ENCODE results near the gene TRPM6.
A peak's percentile ranks its signal among the peaks of the same experiment; 100 is the strongest.

The TRPM6 gene

DNA sequence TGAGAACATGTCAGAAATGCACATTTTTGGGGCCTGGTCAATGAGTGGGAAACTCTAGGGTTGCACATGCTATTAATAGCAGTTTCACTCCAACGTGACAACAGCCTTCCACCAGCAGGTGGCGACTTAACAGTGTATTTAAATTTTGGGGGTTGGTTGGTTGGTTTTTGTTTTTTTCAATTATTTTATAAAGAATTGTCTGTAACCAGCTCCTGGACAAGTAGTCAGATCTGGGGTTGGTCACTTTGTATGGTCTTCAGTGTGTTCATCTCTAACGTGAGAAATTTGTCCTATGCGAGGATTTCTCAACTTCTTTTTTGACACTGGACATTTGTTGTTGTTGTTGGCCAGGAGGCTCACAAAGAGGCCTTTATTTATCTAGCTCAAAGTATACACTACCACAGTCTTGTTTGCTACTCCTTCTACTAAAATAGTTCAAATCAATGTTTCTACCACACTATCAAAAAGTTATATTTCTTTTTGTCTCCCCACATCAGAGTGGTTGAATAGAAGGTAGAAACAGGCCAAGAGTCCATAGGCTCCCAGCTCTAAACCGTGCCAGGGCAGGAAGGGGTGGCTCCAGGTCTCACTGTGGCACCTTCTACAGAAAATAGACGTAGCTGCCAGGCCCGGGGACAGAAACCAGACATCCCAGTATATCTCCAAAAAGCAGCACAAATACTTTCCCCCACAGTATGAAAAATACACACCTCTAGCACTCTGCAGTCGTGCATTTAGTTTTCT lies 110.4 kb downstream of the TRPM6 start:
- Histone ChIP-seq H3K27me3 (ENCODE audit: control insufficient read depth, low read length) (peaks cover 5% of the 10 kb centered on the region; the same call in 1 of the 2 replicates), H3K4me1 (ENCODE audit: control insufficient read depth, low read length) (no peaks in the 10 kb centered on the region), H3K4me3 (ENCODE audit: low read length) (no peak overlapping the region), H3K36me3 (ENCODE audit: control insufficient read depth, low read length) (no peaks in the 10 kb centered on the region), H3K4me2 (ENCODE audit: low read length) (no peak overlapping the region), H3K79me2 (ENCODE audit: control insufficient read depth, low read length) (no peaks in the 10 kb centered on the region), H3F3A (ENCODE audit: control insufficient read depth, insufficient read depth) (no peaks in the 10 kb centered on the region), H3K9me2 (replicated peaks; ENCODE audit: control insufficient read depth, low read length) (no peaks in the 10 kb centered on the region), H4K20me1 (ENCODE audit: control insufficient read depth, insufficient read depth, low read depth, low read length) (no peaks in the 10 kb centered on the region), H3K9me3 (ENCODE audit: control insufficient read depth, insufficient read depth, low read length) (no peaks in the 10 kb centered on the region), H3K27ac (ENCODE audit: low read depth, low read length) (no peak overlapping the region)
- TF ChIP-seq, protein P1, sequence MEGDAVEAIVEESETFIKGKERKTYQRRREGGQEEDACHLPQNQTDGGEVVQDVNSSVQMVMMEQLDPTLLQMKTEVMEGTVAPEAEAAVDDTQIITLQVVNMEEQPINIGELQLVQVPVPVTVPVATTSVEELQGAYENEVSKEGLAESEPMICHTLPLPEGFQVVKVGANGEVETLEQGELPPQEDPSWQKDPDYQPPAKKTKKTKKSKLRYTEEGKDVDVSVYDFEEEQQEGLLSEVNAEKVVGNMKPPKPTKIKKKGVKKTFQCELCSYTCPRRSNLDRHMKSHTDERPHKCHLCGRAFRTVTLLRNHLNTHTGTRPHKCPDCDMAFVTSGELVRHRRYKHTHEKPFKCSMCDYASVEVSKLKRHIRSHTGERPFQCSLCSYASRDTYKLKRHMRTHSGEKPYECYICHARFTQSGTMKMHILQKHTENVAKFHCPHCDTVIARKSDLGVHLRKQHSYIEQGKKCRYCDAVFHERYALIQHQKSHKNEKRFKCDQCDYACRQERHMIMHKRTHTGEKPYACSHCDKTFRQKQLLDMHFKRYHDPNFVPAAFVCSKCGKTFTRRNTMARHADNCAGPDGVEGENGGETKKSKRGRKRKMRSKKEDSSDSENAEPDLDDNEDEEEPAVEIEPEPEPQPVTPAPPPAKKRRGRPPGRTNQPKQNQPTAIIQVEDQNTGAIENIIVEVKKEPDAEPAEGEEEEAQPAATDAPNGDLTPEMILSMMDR (IDR thresholded peaks at IDR 0.05; ENCODE audit: low read depth, low read length, poor library complexity, severe bottlenecking) = peak; percentile 76
- TF ChIP-seq EZH2phosphoT487 (IDR thresholded peaks at IDR 0.05; ENCODE audit: borderline replicate concordance, low read length) = no peak

DNA sequence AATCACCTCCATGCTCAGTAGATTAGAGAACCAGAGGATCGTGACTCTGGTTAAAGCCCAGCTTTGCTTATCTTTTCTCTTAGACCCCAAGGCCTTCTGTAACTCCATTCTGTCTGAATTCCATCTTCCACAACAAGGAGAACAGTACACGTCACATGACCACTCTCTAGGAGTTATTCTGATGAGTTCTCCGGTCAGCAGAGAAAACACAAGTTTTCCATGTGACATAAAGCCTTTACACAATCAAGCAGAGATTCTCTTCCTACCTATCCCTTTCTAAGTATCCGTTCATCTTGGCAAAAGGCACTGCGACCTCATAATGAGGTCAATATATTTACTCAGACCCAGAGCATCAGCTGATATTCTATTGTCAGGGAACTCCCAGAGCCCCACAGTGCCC lies 112.3 kb downstream of the TRPM6 start:
- Histone ChIP-seq H3F3A (ENCODE audit: control insufficient read depth, insufficient read depth) (no peaks in the 10 kb centered on the region), H3K79me2 (ENCODE audit: control insufficient read depth, low read length) (no peaks in the 10 kb centered on the region)

DNA sequence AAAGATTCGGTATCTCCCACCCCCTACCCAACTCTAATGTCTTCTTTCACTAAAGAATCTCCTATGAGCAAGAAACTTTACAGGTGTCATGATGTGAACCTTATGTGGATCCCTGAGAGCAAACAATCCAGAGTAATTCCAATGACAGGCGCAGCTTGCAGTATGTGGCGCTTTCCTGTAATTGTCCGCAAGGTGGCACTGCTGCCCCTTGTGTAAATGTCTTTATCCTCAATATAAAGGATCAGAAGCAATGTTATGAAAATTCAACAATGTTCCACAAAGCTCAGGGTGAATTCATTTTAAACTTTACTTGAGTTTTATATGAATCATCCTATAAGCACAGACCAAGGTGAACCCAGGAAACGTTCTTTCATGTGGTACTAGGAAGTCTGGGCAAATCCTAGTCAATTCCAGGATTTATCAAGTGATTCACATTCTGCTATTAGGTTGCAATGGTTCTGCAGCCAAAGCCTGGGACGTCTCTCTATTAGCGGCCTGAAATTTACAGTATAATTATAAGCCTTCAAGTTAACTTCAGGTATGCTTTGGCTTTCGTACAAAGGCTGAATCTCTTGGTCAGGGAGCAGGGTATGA lies 113.7 kb downstream of the TRPM6 start:
- H3K79me2 ChIP-seq (ENCODE audit: control insufficient read depth, low read length) = no peaks in the 10 kb centered on the region
- no peaks in the 10 kb centered on the region for H3K4me1 ChIP-seq (ENCODE audit: control insufficient read depth, low read length)
- no peaks in the 10 kb centered on the region for H3K36me3 ChIP-seq (ENCODE audit: control insufficient read depth, low read length)
- H3K4me2 ChIP-seq (ENCODE audit: low read length) = no peak overlapping the region
- TF ChIP-seq EZH2phosphoT487 (IDR thresholded peaks at IDR 0.05; ENCODE audit: borderline replicate concordance, low read length) = no peak
- TF ChIP-seq, protein P1 (IDR thresholded peaks at IDR 0.05; ENCODE audit: low read depth, low read length, poor library complexity, severe bottlenecking) = peak; percentile 88
- no peaks in the 10 kb centered on the region for H3F3A ChIP-seq (ENCODE audit: control insufficient read depth, insufficient read depth)
- no peak overlapping the region for H3K27ac ChIP-seq (ENCODE audit: low read depth, low read length)
- H4K20me1 ChIP-seq (ENCODE audit: control insufficient read depth, insufficient read depth, low read depth, low read length) = no peaks in the 10 kb centered on the region
- H3K27me3 ChIP-seq (ENCODE audit: control insufficient read depth, low read length) = peaks cover 3% of the 10 kb centered on the region; the same call in 1 of the 2 replicates
- no peak overlapping the region for H3K4me3 ChIP-seq (ENCODE audit: low read length)
- H3K9me2 ChIP-seq (replicated peaks; ENCODE audit: control insufficient read depth, low read length) = no peaks in the 10 kb centered on the region
- no peaks in the 10 kb centered on the region for H3K9me3 ChIP-seq (ENCODE audit: control insufficient read depth, insufficient read depth, low read length)

More for the DNA sequence above, 112.3 kb downstream of the TRPM6 start:
- Histone ChIP-seq H3K4me2 (ENCODE audit: low read length) (no peak overlapping the region), H3K4me3 (ENCODE audit: low read length) (no peak overlapping the region), H3K4me1 (ENCODE audit: control insufficient read depth, low read length) (no peaks in the 10 kb centered on the region), H3K27me3 (ENCODE audit: control insufficient read depth, low read length) (peaks cover 6% of the 10 kb centered on the region; the same call in 1 of the 2 replicates), H3K9me3 (ENCODE audit: control insufficient read depth, insufficient read depth, low read length) (no peaks in the 10 kb centered on the region), H3K27ac (ENCODE audit: low read depth, low read length) (no peak overlapping the region), H3K36me3 (ENCODE audit: control insufficient read depth, low read length) (no peaks in the 10 kb centered on the region), H3K9me2 (replicated peaks; ENCODE audit: control insufficient read depth, low read length) (no peaks in the 10 kb centered on the region), H4K20me1 (ENCODE audit: control insufficient read depth, insufficient read depth, low read depth, low read length) (no peaks in the 10 kb centered on the region)
- no peak for TF ChIP-seq EZH2phosphoT487 (IDR thresholded peaks at IDR 0.05; ENCODE audit: borderline replicate concordance, low read length)
- TF ChIP-seq, protein P1 (IDR thresholded peaks at IDR 0.05; ENCODE audit: low read depth, low read length, poor library complexity, severe bottlenecking) = no peak

Measured in DOHH2 (cell line).